RCC 7860 (cell line): Measurements from ENCODE around the gene SLC38A11.

Experiments used
- DNase-seq: peaks from one replicate; pipeline ENCODE4 v3.0.0-alpha.2; 2015; ENCODE audit warnings: low spot score
- FAIRE-seq: peaks from 2 replicates; lab custom pipeline; 2012; peaks lifted over from hg19 to GRCh38; lab: Jason Lieb, UNC

Gene SLC38A11

GRCh38 chr2:164972216-164972615, 16.9 kb upstream of the SLC38A11 start:
- FAIRE-seq: no peak
- DNase-seq: no peak

GRCh38 chr2:164969909-164970690, 14.8 kb upstream of the SLC38A11 start:
- FAIRE-seq (no peak), DNase-seq (no peak)

GRCh38 chr2:164967781-164968228, 12.5 kb upstream of the SLC38A11 start:
- DNase-seq: peak; percentile 98
- FAIRE-seq: peak; percentile 100

GRCh38 chr2:164967361-164967760, 12.0 kb upstream of the SLC38A11 start:
- FAIRE-seq (no peak), DNase-seq (no peak)

- no peak for FAIRE-seq
- no peak for DNase-seq
These were observed 9.4 kb upstream of the SLC38A11 start for GRCh38 chr2:164964700-164965099.

GRCh38 chr2:164960159-164960558, 4.8 kb upstream of the SLC38A11 start:
- FAIRE-seq (no peak), DNase-seq (no peak)

- FAIRE-seq: no peak
- no peak for DNase-seq
These were observed 1.1 kb downstream of the SLC38A11 start for GRCh38 chr2:164954186-164954585.

GRCh38 chr2:164953279-164953678, 2.0 kb downstream of the SLC38A11 start:
- FAIRE-seq: no peak
- no peak for DNase-seq

- FAIRE-seq (no peak), DNase-seq (no peak)
These were observed 3.1 kb downstream of the SLC38A11 start for GRCh38 chr2:164952057-164952702.

- FAIRE-seq: no peak
These were observed 6.8 kb downstream of the SLC38A11 start for GRCh38 chr2:164948540-164948939.

GRCh38 chr2:164947281-164947680, 8.0 kb downstream of the SLC38A11 start:
- DNase-seq (no peak), FAIRE-seq (no peak)

More at GRCh38 chr2:164948540-164948939, 6.8 kb downstream of the SLC38A11 start:
- no peak for DNase-seq

GRCh38 chr2:164943289-164943688, 12.0 kb downstream of the SLC38A11 start:
- FAIRE-seq: no peak
- DNase-seq: no peak

- peak; percentile 77 for FAIRE-seq
- no peak for DNase-seq
These were observed 17.4 kb downstream of the SLC38A11 start for GRCh38 chr2:164937864-164938401.

- no peak for DNase-seq
- no peak for FAIRE-seq
These were observed 19.9 kb downstream of the SLC38A11 start for GRCh38 chr2:164935118-164936101.

- FAIRE-seq (no peak), DNase-seq (no peak)
These were observed 20.8 kb downstream of the SLC38A11 start for GRCh38 chr2:164934401-164935117.

- no peak for DNase-seq
- FAIRE-seq: no peak
These were observed 21.6 kb downstream of the SLC38A11 start for GRCh38 chr2:164933671-164934189.

GRCh38 chr2:164932377-164932776, 22.9 kb downstream of the SLC38A11 start:
- FAIRE-seq (no peak), DNase-seq (no peak)

- peak; percentile 71 for FAIRE-seq
- DNase-seq: peak; percentile 43
These were observed 27.1 kb downstream of the SLC38A11 start for GRCh38 chr2:164928101-164928673.

GRCh38 chr2:164922134-164922533, 33.2 kb downstream of the SLC38A11 start:
- DNase-seq: no peak
- no peak for FAIRE-seq
